Stimulated activated memory B cell treated with anti-CD40 and anti-IgM and Interleukin-4, amounts not matched to agents 10 μg/mL and 1 μg/mL and 100 μg/mL, for 72 hours (primary cell): ENCODE data around the gene GNRHR.
"Not testable (repeated sequence)": the region's sequence is repeated elsewhere in the genome, so short reads cannot be mapped to it uniquely, and the experiment has no call there.

ENCODE experiments used
- ATAC-seq: fragments of 150-1000 bp; cut with Tn5 transposase; 2 replicates; pipeline ENCODE4 v1.10.0; 2021
- H3K27ac Mint-ChIP-seq: one replicate; pipeline ENCODE4 v1.8.0; 2022; ENCODE audit warnings: mild to moderate bottlenecking, mixed read lengths
- H3K27me3 Mint-ChIP-seq: one replicate; pipeline ENCODE4 v1.8.0; 2022; ENCODE audit warnings: mixed read lengths
- H3K36me3 Mint-ChIP-seq: one replicate; pipeline ENCODE4 v1.8.0; 2022; ENCODE audit warnings: mixed read lengths
- H3K4me1 Mint-ChIP-seq: one replicate; pipeline ENCODE4 v1.8.0; 2022; ENCODE audit warnings: mixed read lengths
- H3K4me3 Mint-ChIP-seq: one replicate; pipeline ENCODE4 v1.8.0; 2022; ENCODE audit warnings: mild to moderate bottlenecking, moderate library complexity, mixed read lengths
- H3K9me3 Mint-ChIP-seq: one replicate; pipeline ENCODE4 v1.8.0; 2022; ENCODE audit warnings: mixed read lengths

Gene GNRHR

DNA sequence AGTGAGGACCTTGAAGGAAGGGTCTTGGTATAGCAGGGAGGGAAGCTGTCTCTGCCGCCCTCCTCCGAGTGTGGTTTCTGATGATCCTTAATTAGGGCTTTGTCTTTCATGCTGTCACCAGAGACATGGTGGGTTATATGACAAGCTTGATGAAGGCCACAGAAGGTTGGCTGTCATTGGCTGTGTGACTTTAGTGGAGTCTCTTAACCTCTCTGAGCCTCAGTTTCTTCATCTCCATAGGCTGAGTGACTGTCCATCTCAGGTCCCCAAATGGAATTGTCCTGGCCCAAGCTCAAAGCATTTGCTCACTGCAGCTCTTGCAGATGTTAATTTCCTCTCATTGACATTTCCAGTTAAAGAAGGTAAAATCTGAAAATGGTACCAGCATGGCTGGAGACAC is 36.6 kb downstream of the GNRHR start:
- H3K36me3 Mint-ChIP-seq, result peaks cover 21% of the 10 kb centered on the region
- no peak overlapping the region for H3K27ac Mint-ChIP-seq
- peaks cover 17% of the 10 kb centered on the region for H3K4me1 Mint-ChIP-seq
- H3K4me3 Mint-ChIP-seq, result no peak overlapping the region
- no peaks in the 10 kb centered on the region for H3K9me3 Mint-ChIP-seq
- ATAC-seq, result no peak
- H3K27me3 Mint-ChIP-seq, result no peaks in the 10 kb centered on the region

- no peaks in the 10 kb centered on the region for H3K9me3 Mint-ChIP-seq
- no peaks in the 10 kb centered on the region for H3K27me3 Mint-ChIP-seq
- peaks cover 17% of the 10 kb centered on the region for H3K36me3 Mint-ChIP-seq
- H3K27ac Mint-ChIP-seq, result peak overlapping the region; percentile 75
- no peak for ATAC-seq
- H3K4me1 Mint-ChIP-seq, result peaks cover 22% of the 10 kb centered on the region
- H3K4me3 Mint-ChIP-seq, result no peak overlapping the region
These were observed 39.2 kb downstream of the GNRHR start for GRCh38 chr4:67714955-67715354.

- peak; percentile 92 for ATAC-seq
- Mint-ChIP-seq H3K27me3 (no peaks in the 10 kb centered on the region), H3K27ac (peak overlapping the region; percentile 75), H3K4me1 (peaks cover 22% of the 10 kb centered on the region), H3K36me3 (peaks cover 17% of the 10 kb centered on the region), H3K9me3 (no peaks in the 10 kb centered on the region), H3K4me3 (no peak overlapping the region)
These were observed 40.0 kb downstream of the GNRHR start for GRCh38 chr4:67714248-67714583.

DNA sequence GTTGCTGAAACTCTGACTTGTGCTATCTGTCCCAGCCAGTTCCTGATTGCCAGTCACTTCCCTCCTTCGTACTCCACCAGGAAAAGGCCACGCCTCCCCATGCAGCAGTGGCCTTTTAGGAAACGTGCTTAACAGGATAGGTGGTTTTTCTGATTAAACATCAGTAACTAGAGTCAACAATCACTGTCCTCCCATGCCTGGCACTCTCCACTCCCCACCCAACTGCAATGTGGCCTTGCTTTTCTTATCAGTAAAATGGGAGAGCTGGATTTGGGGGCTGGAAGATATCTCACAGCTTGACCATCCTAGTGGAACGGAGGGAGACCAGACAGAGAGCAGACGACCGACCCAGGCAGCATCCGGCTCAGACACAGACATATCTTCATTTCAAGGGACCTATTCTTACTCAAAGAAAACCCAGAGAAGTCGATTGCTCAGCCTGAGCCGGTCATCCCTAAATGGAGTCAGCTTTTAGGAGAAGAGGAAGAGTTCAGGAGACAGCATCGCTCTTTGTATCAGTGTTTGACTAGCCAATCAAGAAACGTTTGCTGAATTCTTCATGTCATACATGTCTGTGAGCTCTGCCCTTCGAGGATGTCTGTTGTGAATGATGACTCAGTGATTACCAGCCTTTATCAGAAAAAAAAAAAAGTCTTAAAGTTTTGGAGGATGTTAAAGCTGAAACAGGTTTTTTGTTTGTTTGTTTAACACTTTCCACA is 40.5 kb downstream of the GNRHR start:
- H3K27me3 Mint-ChIP-seq, result no peaks in the 10 kb centered on the region
- H3K4me1 Mint-ChIP-seq, result peaks cover 23% of the 10 kb centered on the region
- H3K9me3 Mint-ChIP-seq, result no peaks in the 10 kb centered on the region
- H3K36me3 Mint-ChIP-seq, result peaks cover 18% of the 10 kb centered on the region
- no peak overlapping the region for H3K4me3 Mint-ChIP-seq
- peak overlapping the region; percentile 75 for H3K27ac Mint-ChIP-seq
- ATAC-seq, result peak; percentile 56

- Mint-ChIP-seq H3K27ac (peak overlapping the region; percentile 75), H3K4me3 (no peak overlapping the region), H3K9me3 (no peaks in the 10 kb centered on the region), H3K27me3 (no peaks in the 10 kb centered on the region), H3K36me3 (peaks cover 26% of the 10 kb centered on the region), H3K4me1 (peaks cover 31% of the 10 kb centered on the region)
- no peak for ATAC-seq
These were observed 41.3 kb downstream of the GNRHR start for GRCh38 chr4:67712650-67713528.

- H3K27me3 Mint-ChIP-seq, result no peaks in the 10 kb centered on the region
- peak overlapping the region; percentile 22 for H3K27ac Mint-ChIP-seq
- no peaks in the 10 kb centered on the region for H3K9me3 Mint-ChIP-seq
- peaks cover 28% of the 10 kb centered on the region for H3K36me3 Mint-ChIP-seq
- H3K4me3 Mint-ChIP-seq, result no peak overlapping the region
- no peak for ATAC-seq
- H3K4me1 Mint-ChIP-seq, result peaks cover 33% of the 10 kb centered on the region
These were observed 42.1 kb downstream of the GNRHR start for GRCh38 chr4:67712000-67712625.

DNA sequence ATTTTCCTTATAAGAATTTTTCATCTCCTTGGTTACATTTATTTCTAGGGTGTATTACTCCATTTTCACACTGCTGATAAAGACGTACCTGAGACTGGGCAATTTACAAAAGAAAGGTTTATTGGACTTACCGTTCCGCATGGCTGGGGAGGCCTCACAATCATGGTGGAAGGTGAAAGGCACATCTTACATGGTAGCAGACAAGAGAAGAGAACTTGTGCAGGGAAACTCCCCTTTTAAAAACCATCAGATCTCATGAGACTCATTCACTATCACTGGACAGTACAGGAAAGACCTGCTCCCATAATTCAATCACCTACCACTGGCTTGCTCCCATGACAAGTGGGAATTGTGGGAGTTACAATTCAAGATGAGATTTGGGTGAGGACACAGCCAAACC is 47.5 kb downstream of the GNRHR start:
- Mint-ChIP-seq H3K36me3 (peaks cover 54% of the 10 kb centered on the region), H3K4me1 (peaks cover 45% of the 10 kb centered on the region)
- H3K27me3 Mint-ChIP-seq, ATAC-seq, H3K27ac Mint-ChIP-seq, H3K9me3 Mint-ChIP-seq, H3K4me3 Mint-ChIP-seq: not testable (repeated sequence)

DNA sequence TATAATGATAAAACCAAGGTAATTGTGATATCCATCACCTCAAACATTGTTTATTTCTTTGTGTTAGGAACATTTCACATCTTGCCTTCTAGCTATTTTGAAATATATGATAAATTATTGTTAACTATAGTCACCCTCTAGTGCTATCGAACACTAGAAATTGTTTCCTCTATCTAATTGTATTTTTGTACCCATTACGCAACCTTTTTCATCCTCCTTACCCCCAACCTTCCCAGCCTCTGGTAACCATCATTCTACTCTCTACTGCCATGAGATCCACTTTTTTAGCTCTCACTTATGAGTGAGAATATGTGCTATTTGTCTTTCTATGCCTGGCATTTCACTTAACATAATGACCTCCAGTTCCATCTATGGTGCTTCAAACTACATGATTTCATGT is 49.3 kb downstream of the GNRHR start:
- H3K9me3 Mint-ChIP-seq, result peaks cover 8% of the 10 kb centered on the region
- H3K27ac Mint-ChIP-seq, result no peak overlapping the region
- no peak for ATAC-seq
- H3K4me3 Mint-ChIP-seq, result no peak overlapping the region
- peaks cover 44% of the 10 kb centered on the region for H3K4me1 Mint-ChIP-seq
- no peaks in the 10 kb centered on the region for H3K27me3 Mint-ChIP-seq
- peaks cover 48% of the 10 kb centered on the region for H3K36me3 Mint-ChIP-seq

DNA sequence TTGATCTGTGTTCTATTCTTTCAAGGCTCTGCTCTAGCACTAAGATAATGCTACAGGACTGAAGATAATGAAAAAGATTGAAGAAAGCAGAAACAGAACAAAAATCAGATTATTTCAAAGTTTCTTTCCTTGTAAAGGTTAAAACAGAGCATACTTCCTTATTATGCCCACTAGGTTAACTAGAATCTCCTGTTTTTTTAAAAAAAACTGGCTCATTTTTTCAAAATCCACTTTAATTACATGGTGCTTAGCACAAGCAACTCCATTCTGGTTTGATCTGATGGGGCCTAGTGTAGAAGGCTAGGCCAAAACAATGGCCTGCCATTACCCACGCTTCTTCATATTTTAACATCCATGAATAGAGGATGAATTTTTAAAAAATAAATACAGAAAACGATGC is 52.0 kb downstream of the GNRHR start:
- H3K4me3 Mint-ChIP-seq, result peak overlapping the region; percentile 48
- no peak for ATAC-seq
- no peaks in the 10 kb centered on the region for H3K27me3 Mint-ChIP-seq
- peaks cover 8% of the 10 kb centered on the region for H3K9me3 Mint-ChIP-seq
- H3K4me1 Mint-ChIP-seq, result peaks cover 52% of the 10 kb centered on the region
- H3K27ac Mint-ChIP-seq, result no peak overlapping the region
- H3K36me3 Mint-ChIP-seq, result peaks cover 46% of the 10 kb centered on the region

GRCh38 chr4:67701517-67701850 is 52.7 kb downstream of the GNRHR start:
- no peak for ATAC-seq
- H3K27me3 Mint-ChIP-seq, result no peaks in the 10 kb centered on the region
- peaks cover 53% of the 10 kb centered on the region for H3K4me1 Mint-ChIP-seq
- H3K27ac Mint-ChIP-seq, result peak overlapping the region; percentile 91
- peak overlapping the region; percentile 93 for H3K4me3 Mint-ChIP-seq
- peaks cover 40% of the 10 kb centered on the region for H3K36me3 Mint-ChIP-seq
- peaks cover 6% of the 10 kb centered on the region for H3K9me3 Mint-ChIP-seq

DNA sequence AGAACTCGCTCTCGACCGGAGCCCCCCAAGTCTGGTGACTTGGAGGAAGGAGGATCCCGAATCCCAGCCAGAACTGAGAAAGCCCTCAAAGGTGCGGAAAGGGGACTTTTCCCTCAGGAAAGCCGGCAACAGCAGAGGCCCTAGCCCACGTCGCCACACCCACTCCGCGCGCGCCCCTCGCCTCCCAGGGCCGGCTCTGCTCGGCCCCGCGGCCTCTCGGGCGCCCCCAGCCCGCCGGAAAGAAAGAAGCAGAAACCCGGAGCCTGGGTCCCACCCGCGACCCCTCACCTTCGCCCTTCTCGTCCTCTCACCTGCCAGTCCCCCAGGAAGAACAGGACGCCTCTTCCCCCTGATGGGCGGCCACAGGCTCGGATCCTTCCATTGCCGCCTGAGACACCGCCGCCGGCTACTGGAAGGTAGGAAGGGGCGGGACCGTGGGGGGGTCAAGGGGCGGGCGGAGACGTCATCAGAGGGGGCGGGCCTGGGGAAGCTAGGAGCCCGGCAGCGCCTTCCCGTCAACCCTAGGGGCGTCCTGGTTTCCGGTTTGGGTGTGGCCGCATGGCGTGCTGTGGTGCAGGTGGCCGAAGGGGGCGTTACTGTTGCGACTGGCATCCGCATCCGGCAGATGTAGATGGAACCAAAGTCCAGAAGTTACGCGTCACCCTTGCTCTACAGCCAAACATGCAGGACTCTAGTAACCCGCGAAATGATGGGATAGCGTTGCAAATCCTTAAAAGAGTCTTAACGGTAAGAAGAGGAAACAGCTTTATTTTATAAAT is 53.3 kb downstream of the GNRHR start, which contains the start of gene UBA6:
Gene UBA6, minus strand, starts transcription at position 418 of the 779 bp plus-strand sequence. Its CDS starts 36 bp downstream, at position 382.
- Mint-ChIP-seq H3K27ac (peak within 1 kb of the TSS; percentile 91), H3K4me3 (peak within 1 kb of the TSS; percentile 93), H3K27me3 (no peaks in the 10 kb centered on the region), H3K36me3 (peaks cover 37% of the 10 kb centered on the region), H3K4me1 (peaks cover 51% of the 10 kb centered on the region), H3K9me3 (peaks cover 5% of the 10 kb centered on the region)
- ATAC-seq, result peak; percentile 100

- no peaks in the 10 kb centered on the region for H3K27me3 Mint-ChIP-seq
- peak overlapping the region; percentile 91 for H3K27ac Mint-ChIP-seq
- ATAC-seq, result no peak
- no peaks in the 10 kb centered on the region for H3K9me3 Mint-ChIP-seq
- peaks cover 44% of the 10 kb centered on the region for H3K4me1 Mint-ChIP-seq
- peaks cover 37% of the 10 kb centered on the region for H3K36me3 Mint-ChIP-seq
- H3K4me3 Mint-ChIP-seq, result peak overlapping the region; percentile 93
These were observed 54.0 kb downstream of the GNRHR start for GRCh38 chr4:67700116-67700737.

GRCh38 chr4:67699603-67700002 is 54.6 kb downstream of the GNRHR start:
- ATAC-seq, result no peak
- Mint-ChIP-seq H3K4me3 (peak overlapping the region; percentile 93), H3K4me1 (peaks cover 38% of the 10 kb centered on the region), H3K27ac (peak overlapping the region; percentile 91), H3K27me3 (no peaks in the 10 kb centered on the region), H3K9me3 (no peaks in the 10 kb centered on the region), H3K36me3 (peaks cover 37% of the 10 kb centered on the region)

DNA sequence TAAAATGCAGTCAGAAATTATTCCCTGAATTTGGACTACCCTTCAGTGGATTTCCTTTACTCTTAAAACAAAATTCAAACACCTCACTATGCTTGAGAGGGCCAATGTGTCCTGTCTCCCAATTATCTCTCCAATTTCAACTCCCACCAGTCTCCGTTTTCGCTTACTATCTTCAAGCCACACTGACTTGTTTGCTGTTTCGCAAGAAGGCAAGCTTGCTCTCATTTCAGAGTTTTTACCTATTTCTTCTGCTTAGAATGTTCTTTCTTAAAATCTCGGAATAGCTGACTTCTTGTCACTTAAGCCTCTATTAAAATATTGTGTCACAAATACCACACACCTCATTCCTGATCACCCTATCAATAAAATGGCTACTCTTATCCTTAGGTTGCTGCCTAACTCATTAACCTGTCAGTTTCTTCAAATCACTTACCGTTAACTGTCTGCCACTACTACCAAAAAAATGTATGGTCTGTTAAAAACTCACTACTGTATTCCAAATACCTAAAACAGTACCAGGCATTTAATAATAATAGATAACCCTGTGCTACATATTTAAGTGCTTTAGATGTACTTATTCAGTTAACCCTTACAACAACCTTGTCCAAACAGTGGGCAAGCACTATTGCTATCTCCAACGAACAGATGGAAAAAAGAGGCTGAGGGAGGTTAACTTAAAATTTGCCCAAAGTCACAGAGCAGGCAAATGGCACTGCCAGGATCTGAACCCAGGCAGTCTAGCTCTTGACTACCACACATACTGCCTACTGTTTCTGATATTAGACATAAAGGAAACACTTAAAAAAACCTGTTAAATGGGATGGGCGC is 56.1 kb downstream of the GNRHR start:
- no peak for ATAC-seq
- Mint-ChIP-seq H3K36me3 (peaks cover 35% of the 10 kb centered on the region), H3K4me3 (no peak overlapping the region), H3K27ac (no peak overlapping the region), H3K9me3 (no peaks in the 10 kb centered on the region), H3K27me3 (no peaks in the 10 kb centered on the region), H3K4me1 (peaks cover 28% of the 10 kb centered on the region)
